H9 (cell line): Measurements from ENCODE around the gene RND3. TPM values are rescaled to one million over a fixed set of nuclear protein-coding genes. Genes with fewer than 3 reads are reported as not detected.

Experiments used
- DNase-seq: peaks from one replicate; pipeline ENCODE4 v3.0.0-alpha.2; 2017
- H2AFZ ChIP-seq: one replicate; pipeline ENCODE4 v1.6.1; 2013; ENCODE audit warnings: mild to moderate bottlenecking, low read length, control low read depth, moderate library complexity
- H2AK5ac ChIP-seq: 2 replicates; pipeline ENCODE4 v1.6.1; 2013; ENCODE audit warnings: low read length, control low read depth, mixed read lengths; ENCODE audit not compliant: insufficient read length
- H2BK120ac ChIP-seq: one replicate; pipeline ENCODE4 v1.6.1; 2013; ENCODE audit warnings: low read depth, mild to moderate bottlenecking, low read length, control low read depth, inconsistent platforms; ENCODE audit not compliant: poor library complexity, severe bottlenecking
- H2BK12ac ChIP-seq: 2 replicates; pipeline ENCODE4 v1.6.1; 2013; ENCODE audit warnings: low read length, control low read depth, mixed read lengths, low read depth; ENCODE audit not compliant: insufficient read length
- H2BK15ac ChIP-seq: 2 replicates; pipeline ENCODE4 v1.6.1; 2013; ENCODE audit warnings: low read depth, low read length, control low read depth
- H2BK20ac ChIP-seq: one replicate; pipeline ENCODE4 v1.6.1; 2013; ENCODE audit warnings: low read depth, mild to moderate bottlenecking, low read length, control low read depth, inconsistent platforms; ENCODE audit not compliant: poor library complexity, severe bottlenecking
- H2BK5ac ChIP-seq: 2 replicates; pipeline ENCODE4 v1.6.1; 2013; ENCODE audit warnings: low read length, control low read depth, mixed read lengths; ENCODE audit not compliant: insufficient read length
- H3K14ac ChIP-seq: 2 replicates; pipeline ENCODE4 v1.6.1; 2013; ENCODE audit warnings: low read length, control low read depth; ENCODE audit not compliant: insufficient read depth
- H3K18ac ChIP-seq: 2 replicates; pipeline ENCODE4 v1.6.1; 2013; ENCODE audit warnings: low read depth, mild to moderate bottlenecking, mixed read lengths, low read length, control low read depth; ENCODE audit not compliant: insufficient read length
- H3K23ac ChIP-seq: 2 replicates; pipeline ENCODE4 v1.6.1; 2013; ENCODE audit warnings: low read length, control low read depth, mixed read lengths, low read depth; ENCODE audit not compliant: insufficient read length
- H3K23me2 ChIP-seq: 2 replicates; pipeline ENCODE4 v1.6.1; 2013; ENCODE audit warnings: low read depth, mild to moderate bottlenecking, mixed read lengths, low read length, control low read depth; ENCODE audit not compliant: insufficient read length, poor library complexity, severe bottlenecking
- H3K27ac ChIP-seq: 2 replicates; pipeline ENCODE4 v1.5.1; 2013; ENCODE audit warnings: low read length, control low read depth, mixed read lengths, low read depth; ENCODE audit not compliant: insufficient read length
- H3K27me3 ChIP-seq: 2 replicates; pipeline ENCODE4 v1.6.1; 2013; ENCODE audit warnings: low read length, control low read depth, inconsistent platforms; ENCODE audit not compliant: insufficient read depth
- H3K4ac ChIP-seq: 2 replicates; pipeline ENCODE4 v1.6.1; 2013; ENCODE audit warnings: low read depth, mild to moderate bottlenecking, control low read depth, inconsistent platforms, low read length, moderate library complexity
- H3K4me1 ChIP-seq: 2 replicates; pipeline ENCODE4 v1.6.1; 2013; ENCODE audit warnings: low read length, control low read depth, inconsistent platforms; ENCODE audit not compliant: insufficient read depth
- H3K4me2 ChIP-seq: 2 replicates; pipeline ENCODE4 v1.6.1; 2013; ENCODE audit warnings: low read length, control low read depth, mixed read lengths; ENCODE audit not compliant: insufficient read length, insufficient read depth
- H3K56ac ChIP-seq: 2 replicates; pipeline ENCODE4 v1.6.1; 2013; ENCODE audit warnings: low read depth, mild to moderate bottlenecking, mixed read lengths, low read length, control low read depth; ENCODE audit not compliant: insufficient read length
- H3K79me1 ChIP-seq: 2 replicates; pipeline ENCODE4 v1.6.1; 2013; ENCODE audit warnings: low read depth, mild to moderate bottlenecking, moderate library complexity, low read length, control low read depth, inconsistent platforms; ENCODE audit not compliant: insufficient read depth, poor library complexity, severe bottlenecking
- H3K79me2 ChIP-seq: 2 replicates; pipeline ENCODE4 v1.6.1; 2013; ENCODE audit warnings: low read length, control low read depth, inconsistent platforms; ENCODE audit not compliant: insufficient read depth
- H3K9ac ChIP-seq: 2 replicates; pipeline ENCODE4 v1.6.1; 2013; ENCODE audit warnings: low read length, control low read depth, mixed read lengths; ENCODE audit not compliant: insufficient read length; ENCODE audit errors: extremely low read depth
- H3K9me3 ChIP-seq: one replicate; pipeline ENCODE4 v1.6.1; 2013; ENCODE audit warnings: low read depth, low read length, inconsistent platforms; ENCODE audit not compliant: control insufficient read depth
- H3T11ph ChIP-seq: one replicate; pipeline ENCODE4 v1.6.1; 2013; ENCODE audit warnings: mild to moderate bottlenecking, low read length, control low read depth, inconsistent platforms
- H4K20me1 ChIP-seq: one replicate; pipeline ENCODE4 v1.6.1; 2013; ENCODE audit not compliant: control insufficient read depth, insufficient read length, insufficient read depth
- H4K5ac ChIP-seq: 2 replicates; pipeline ENCODE4 v1.6.1; 2013; ENCODE audit warnings: low read depth, mild to moderate bottlenecking, mixed read lengths, low read length, control low read depth; ENCODE audit not compliant: insufficient read length
- H4K8ac ChIP-seq: replicated peaks from 2 replicates; pipeline ENCODE4 v1.6.1; 2013; ENCODE audit warnings: low read length, control low read depth, mixed read lengths, low read depth; ENCODE audit not compliant: insufficient read length
- H4K91ac ChIP-seq: 2 replicates; pipeline ENCODE4 v1.6.1; 2013; ENCODE audit warnings: low read depth, mild to moderate bottlenecking, moderate library complexity, mixed read lengths, low read length, control low read depth; ENCODE audit not compliant: insufficient read length
- H3K27ac Mint-ChIP-seq, 3 experiments: 2 replicates in 2 of 3; 3 replicates in 1 of 3; pipeline ENCODE4 v1.8.0; 2020 to 2021; ENCODE audit warnings: mixed read lengths in 3 of 3, mild to moderate bottlenecking in 1 of 3, moderate library complexity in 1 of 3
- H3K27me3 Mint-ChIP-seq: 2 replicates; pipeline ENCODE4 v1.8.0; 2021; ENCODE audit warnings: low read depth, mild to moderate bottlenecking, moderate library complexity, mixed read lengths
- H3K36me3 Mint-ChIP-seq, 3 experiments: 2 replicates in 2 of 3; 3 replicates in 1 of 3; pipeline ENCODE4 v1.8.0; 2020 to 2021; ENCODE audit warnings: low read depth in 3 of 3, mixed read lengths in 3 of 3; ENCODE audit not compliant: insufficient read depth in 1 of 3
- H3K4me1 Mint-ChIP-seq, 2 experiments: 2 replicates each; pipeline ENCODE4 v1.8.0; 2020; ENCODE audit warnings: mixed read lengths in 2 of 2
- H3K4me3 Mint-ChIP-seq, 2 experiments: 2 replicates in 1 of 2; 3 replicates in 1 of 2; pipeline ENCODE4 v1.8.0; 2020 to 2021; ENCODE audit warnings: mild to moderate bottlenecking in 2 of 2, mixed read lengths in 2 of 2, moderate library complexity in 1 of 2
- H3K9me3 Mint-ChIP-seq, 2 experiments: 2 replicates in 1 of 2; 3 replicates in 1 of 2; pipeline ENCODE4 v1.8.0; 2020; ENCODE audit warnings: mild to moderate bottlenecking in 2 of 2, mixed read lengths in 2 of 2, moderate library complexity in 1 of 2
- total RNA-seq: library from RNA; stranded (reverse); gene quantifications from 2 replicates; pipeline ENCODE4 v1.2.1, GENCODE V29; 2021
- TF ChIP-seq, protein P1 (sequence below): fragments of 200-600 bp; sonication (generic); conservative IDR thresholded peaks from 3 replicates; pipeline ENCODE4 v1.8.0; 2021; ENCODE audit warnings: antibody characterized with exemption, mild to moderate bottlenecking

RND3 gene
- total RNA-seq, 1 experiment from 2014 or later = 62.6 TPM

GRCh38 chr2:150482111-150482510 is 5.4 kb downstream of the RND3 start:
- no peak overlapping the region for H2AFZ ChIP-seq
- peaks cover 79% of the 10 kb centered on the region for H3K79me2 ChIP-seq
- H3K56ac ChIP-seq = no peak overlapping the region
- H2BK120ac ChIP-seq = no peak overlapping the region
- no peak overlapping the region for H2AK5ac ChIP-seq
- no peak overlapping the region for H2BK15ac ChIP-seq
- H4K91ac ChIP-seq = no peak overlapping the region
- no peak overlapping the region for H3K4ac ChIP-seq
- H4K20me1 ChIP-seq = no peaks in the 10 kb centered on the region
- H3K27ac ChIP-seq = no peak overlapping the region
- H3T11ph ChIP-seq = no peak overlapping the region
- no peak overlapping the region for H2BK20ac ChIP-seq
- H3K18ac ChIP-seq = no peak overlapping the region
- no peak overlapping the region for H2BK12ac ChIP-seq
- H3K4me2 ChIP-seq = no peak overlapping the region
- H3K9ac ChIP-seq = no peak overlapping the region
- Mint-ChIP-seq H3K9me3 (peaks cover 0 to 6% of the 10 kb centered on the region in 2 experiments; a peak in 3 of 5 replicates), H3K4me1 (peaks cover 60 to 64% of the 10 kb centered on the region in 2 experiments), H3K4me3 (no peak overlapping the region), H3K27me3 (no peaks in the 10 kb centered on the region; the same call in 1 of the 2 replicates), H3K27ac (no peak overlapping the region), H3K36me3 (peaks cover 3 to 46% (median 23%) of the 10 kb centered on the region in 3 experiments; a peak in 5 of 7 replicates)
- no peak overlapping the region for H3K14ac ChIP-seq
- no peak for DNase-seq
- TF ChIP-seq, protein P1, sequence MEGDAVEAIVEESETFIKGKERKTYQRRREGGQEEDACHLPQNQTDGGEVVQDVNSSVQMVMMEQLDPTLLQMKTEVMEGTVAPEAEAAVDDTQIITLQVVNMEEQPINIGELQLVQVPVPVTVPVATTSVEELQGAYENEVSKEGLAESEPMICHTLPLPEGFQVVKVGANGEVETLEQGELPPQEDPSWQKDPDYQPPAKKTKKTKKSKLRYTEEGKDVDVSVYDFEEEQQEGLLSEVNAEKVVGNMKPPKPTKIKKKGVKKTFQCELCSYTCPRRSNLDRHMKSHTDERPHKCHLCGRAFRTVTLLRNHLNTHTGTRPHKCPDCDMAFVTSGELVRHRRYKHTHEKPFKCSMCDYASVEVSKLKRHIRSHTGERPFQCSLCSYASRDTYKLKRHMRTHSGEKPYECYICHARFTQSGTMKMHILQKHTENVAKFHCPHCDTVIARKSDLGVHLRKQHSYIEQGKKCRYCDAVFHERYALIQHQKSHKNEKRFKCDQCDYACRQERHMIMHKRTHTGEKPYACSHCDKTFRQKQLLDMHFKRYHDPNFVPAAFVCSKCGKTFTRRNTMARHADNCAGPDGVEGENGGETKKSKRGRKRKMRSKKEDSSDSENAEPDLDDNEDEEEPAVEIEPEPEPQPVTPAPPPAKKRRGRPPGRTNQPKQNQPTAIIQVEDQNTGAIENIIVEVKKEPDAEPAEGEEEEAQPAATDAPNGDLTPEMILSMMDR = no peak
- H4K5ac ChIP-seq = no peak overlapping the region
- H3K9me3 ChIP-seq = no peaks in the 10 kb centered on the region
- no peaks in the 10 kb centered on the region for H3K27me3 ChIP-seq
- peaks cover 8% of the 10 kb centered on the region for H3K23me2 ChIP-seq
- peaks cover 5% of the 10 kb centered on the region for H3K79me1 ChIP-seq
- no peak overlapping the region for H3K23ac ChIP-seq
- H2BK5ac ChIP-seq = no peak overlapping the region
- H3K4me1 ChIP-seq = peaks cover 20% of the 10 kb centered on the region
- no peak overlapping the region for H4K8ac ChIP-seq
